Renal pelvis (tissue), 4 donors: ENCODE data around the gene DISC1. TPM values are rescaled to one million over a fixed set of nuclear protein-coding genes. Genes with fewer than 3 reads are reported as not detected.
A peak's percentile ranks its signal among the peaks of the same experiment; 100 is the strongest.

Source experiments
- DNase-seq: peaks from one replicate; pipeline ENCODE4 v3.0.0-alpha.2; 2013
- polyA plus RNA-seq, 3 donors: library from polyadenylated mRNA; unstranded; fragments of 120-200 nt; gene quantifications; one replicate each; pipeline ENCODE4 v1.2.1, GENCODE V29; 2013; ENCODE audit not compliant: insufficient read length in 3 of 3

DISC1 gene
- polyA plus RNA-seq, 3 donors, result 5.0 to 5.5 (median 5.3) TPM

GRCh38 chr1:231695439-231696255, 69.1 kb downstream of the DISC1 start:
- no peak for DNase-seq

GRCh38 chr1:231699784-231700183, 73.2 kb downstream of the DISC1 start:
- peak; percentile 64 for DNase-seq

GRCh38 chr1:231701306-231701705, 74.7 kb downstream of the DISC1 start:
- no peak for DNase-seq

- DNase-seq, result no peak
Measured at GRCh38 chr1:231702331-231702730, 75.7 kb downstream of the DISC1 start.

- DNase-seq, result no peak
Measured at GRCh38 chr1:231702804-231703203, 76.2 kb downstream of the DISC1 start.

GRCh38 chr1:231705806-231706760, 79.5 kb downstream of the DISC1 start:
- peak; percentile 38 for DNase-seq

- no peak for DNase-seq
Measured at GRCh38 chr1:231706934-231707333, 80.3 kb downstream of the DISC1 start.

GRCh38 chr1:231707407-231707806, 80.8 kb downstream of the DISC1 start:
- no peak for DNase-seq

- no peak for DNase-seq
Measured at GRCh38 chr1:231708394-231708793, 81.8 kb downstream of the DISC1 start.

GRCh38 chr1:231714440-231714839, 87.8 kb downstream of the DISC1 start:
- no peak for DNase-seq

GRCh38 chr1:231715816-231716722, 89.5 kb downstream of the DISC1 start:
- no peak for DNase-seq

- DNase-seq, result no peak
Measured at GRCh38 chr1:231716879-231717278, 90.3 kb downstream of the DISC1 start.

- DNase-seq, result no peak
Measured at GRCh38 chr1:231719485-231720183, 93.0 kb downstream of the DISC1 start.

GRCh38 chr1:231720652-231721325, 94.2 kb downstream of the DISC1 start:
- no peak for DNase-seq

GRCh38 chr1:231721436-231721835, 94.8 kb downstream of the DISC1 start:
- no peak for DNase-seq

GRCh38 chr1:231722356-231722755, 95.8 kb downstream of the DISC1 start:
- no peak for DNase-seq

- DNase-seq, result no peak
Measured at GRCh38 chr1:231723146-231723545, 96.6 kb downstream of the DISC1 start.

- DNase-seq, result no peak
Measured at GRCh38 chr1:231724041-231724440, 97.5 kb downstream of the DISC1 start.

GRCh38 chr1:231724876-231725647, 98.5 kb downstream of the DISC1 start:
- peak; percentile 15 for DNase-seq

GRCh38 chr1:231727171-231727570, 100.6 kb downstream of the DISC1 start:
- no peak for DNase-seq
